ENCODE results near the gene GRIK3.
A peak's percentile ranks its signal among the peaks of the same experiment; 100 is the strongest.

Gene GRIK3

GRCh38 chr1:37036667-37037053 lies 2.3 kb upstream of the GRIK3 start:
- H3K27me3 Mint-ChIP-seq, result peaks cover 66 to 86% of the 10 kb centered on the region in 2 donors
- no peak for ATAC-seq (replicated peaks)
- H3K9me3 Mint-ChIP-seq, result no peaks in the 10 kb centered on the region

DNA sequence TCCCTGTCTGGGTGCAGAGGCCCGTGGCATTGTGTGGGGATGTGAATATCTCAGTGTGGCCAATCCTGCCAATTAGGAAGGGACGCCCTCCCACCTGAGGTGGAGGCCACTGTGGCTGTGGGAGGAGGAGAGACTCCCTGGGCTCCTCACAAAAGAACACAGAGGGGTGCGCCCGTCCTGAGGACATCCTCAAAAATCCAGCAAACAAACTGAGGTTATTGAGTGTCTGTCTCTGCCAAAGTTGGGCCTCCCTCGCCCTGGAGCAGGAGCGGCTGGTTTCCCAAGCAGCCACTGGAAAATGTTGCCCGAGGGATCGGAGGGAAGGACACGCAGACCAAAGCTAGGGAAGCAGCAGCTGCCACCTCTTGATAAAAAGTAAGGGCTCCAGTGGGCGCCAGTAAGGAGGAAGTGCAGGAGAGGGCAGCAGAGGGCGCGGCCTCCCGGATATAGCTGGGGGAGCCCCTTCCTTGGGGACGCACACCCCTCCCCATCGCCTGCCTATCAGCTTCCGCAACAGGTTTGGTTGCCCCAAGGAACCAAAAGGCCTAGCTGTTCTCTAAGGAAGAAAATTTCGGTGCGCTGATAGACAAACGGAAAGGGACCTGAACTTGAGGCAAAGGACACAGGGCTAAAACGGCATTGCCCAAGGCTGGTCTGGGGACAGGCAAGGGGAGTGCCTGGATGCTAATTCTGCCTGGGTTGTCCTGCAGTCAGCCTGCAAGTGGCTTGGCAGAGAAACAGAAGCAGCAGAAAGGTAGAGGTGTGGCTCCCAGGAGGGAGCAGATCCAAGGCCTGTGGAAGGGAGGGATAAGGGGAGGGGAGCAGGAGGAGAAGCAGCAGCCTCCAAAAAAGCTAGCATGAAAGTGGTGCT lies 1.7 kb upstream of the GRIK3 start:
- Mint-ChIP-seq H3K27ac (no peak overlapping the region), H3K9me3 (no peaks in the 10 kb centered on the region), H3K27me3 (peaks cover 71 to 85% of the 10 kb centered on the region in 2 donors), H3K4me3 (peak overlapping the region; percentile 27 to 52), H3K36me3 (no peaks in the 10 kb centered on the region), H3K4me1 (peaks cover 18 to 28% of the 10 kb centered on the region in 2 donors)
- DNase-seq (peak; percentile 48), ATAC-seq (replicated peaks) (peak; percentile 90 to 92)

More at GRCh38 chr1:37036667-37037053, 2.3 kb upstream of the GRIK3 start:
- H3K27ac Mint-ChIP-seq, result no peak overlapping the region
- no peaks in the 10 kb centered on the region for H3K36me3 Mint-ChIP-seq
- peaks cover 18 to 28% of the 10 kb centered on the region in 2 donors for H3K4me1 Mint-ChIP-seq
- DNase-seq, result no peak
- no peak overlapping the region for H3K4me3 Mint-ChIP-seq

GRCh38 chr1:37035014-37035691 lies 838 bp upstream of the GRIK3 start:
- ATAC-seq (replicated peaks), result no peak
- no peaks in the 10 kb centered on the region for H3K9me3 Mint-ChIP-seq
- peaks cover 69 to 78% of the 10 kb centered on the region in 2 donors for H3K27me3 Mint-ChIP-seq
- no peaks in the 10 kb centered on the region for H3K36me3 Mint-ChIP-seq
- H3K4me1 Mint-ChIP-seq, result peaks cover 20 to 28% of the 10 kb centered on the region in 2 donors
- H3K27ac Mint-ChIP-seq, result peak overlapping the region; percentile 59
- H3K4me3 Mint-ChIP-seq, result peak overlapping the region; percentile 49 to 55
- no peak for DNase-seq

DNA sequence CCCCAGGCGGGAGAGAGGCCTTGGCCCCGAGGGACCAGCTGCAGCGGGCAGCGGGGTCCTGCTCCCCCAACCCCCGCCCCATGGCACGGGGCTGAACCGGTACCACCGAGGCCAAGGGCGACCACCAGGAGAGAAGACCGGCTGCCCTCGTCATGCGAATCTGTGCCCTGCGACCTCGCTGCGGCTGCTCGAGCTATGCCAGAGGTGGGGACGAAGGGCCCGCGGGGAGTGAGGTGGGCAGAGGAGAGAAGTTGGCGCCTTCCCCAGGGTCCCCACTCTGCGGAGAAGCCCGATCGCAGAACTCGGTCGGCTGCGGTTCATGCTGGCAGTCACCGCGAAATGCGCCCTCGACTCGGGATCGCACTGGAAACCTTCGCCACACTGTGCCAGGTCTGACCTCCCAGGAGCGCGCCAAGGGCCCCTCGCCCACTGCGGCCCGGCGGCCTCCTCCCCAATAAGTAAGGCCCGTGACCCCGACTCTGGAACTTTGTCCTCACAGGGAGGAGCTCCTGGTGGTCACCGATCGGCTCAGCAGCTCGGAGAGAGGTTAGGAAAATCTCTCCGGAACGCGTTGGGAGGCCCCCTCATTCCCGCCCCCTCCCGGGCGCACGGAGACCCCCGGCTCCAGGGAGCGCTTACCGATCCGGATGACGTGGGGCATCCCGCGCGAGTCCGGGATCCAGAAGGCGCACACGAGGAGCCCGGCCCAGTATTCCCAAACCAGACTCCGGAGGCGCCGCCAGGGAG lies 787 bp downstream of the GRIK3 start:
- Mint-ChIP-seq H3K4me1 (peaks cover 28 to 39% of the 10 kb centered on the region in 2 donors), H3K36me3 (no peaks in the 10 kb centered on the region), H3K27ac (no peak overlapping the region), H3K9me3 (no peaks in the 10 kb centered on the region), H3K27me3 (peaks cover 58 to 63% of the 10 kb centered on the region in 2 donors), H3K4me3 (peak overlapping the region in 1 of 2 donors; percentile 34)
- ATAC-seq (replicated peaks), result no peak
- DNase-seq, result no peak

DNA sequence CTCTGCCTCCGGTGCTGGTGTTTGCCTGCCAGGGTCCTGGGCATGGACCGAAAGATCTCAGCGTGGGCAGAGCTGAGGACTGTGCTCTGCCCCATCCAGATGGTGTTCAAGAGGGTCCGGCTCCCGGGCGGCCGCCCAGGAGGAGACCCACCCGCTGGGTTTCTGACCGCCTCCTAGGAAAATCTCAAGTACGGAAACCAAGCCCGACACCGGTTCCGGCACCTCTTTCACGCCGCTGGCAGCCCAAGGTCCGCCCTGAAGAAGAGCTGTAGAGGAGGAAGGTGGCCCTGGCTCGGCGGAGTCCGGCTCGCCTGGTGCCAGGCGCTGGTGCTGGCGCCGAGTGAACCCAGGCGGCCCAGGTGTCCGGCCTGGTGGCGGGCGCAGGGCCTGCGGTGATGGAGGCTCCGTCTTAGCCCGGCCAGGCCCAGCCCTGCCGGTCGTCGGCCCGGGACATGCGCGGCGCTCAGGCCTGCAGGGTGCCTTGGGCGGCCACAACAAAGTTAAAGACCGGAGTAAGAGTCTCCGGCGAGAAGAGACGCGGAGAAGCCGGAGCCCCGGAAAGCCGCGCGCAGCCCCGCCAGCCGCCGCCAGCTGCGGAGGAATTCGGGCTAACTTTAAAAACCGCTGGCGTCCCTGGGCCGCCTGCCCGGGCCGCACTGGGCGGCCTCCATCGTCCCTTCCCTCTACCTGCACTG lies 1.5 kb downstream of the GRIK3 start:
- peak overlapping the region; percentile 79 for H3K27ac Mint-ChIP-seq
- no peak for DNase-seq

GRCh38 chr1:37031871-37032270 lies 2.4 kb downstream of the GRIK3 start:
- Mint-ChIP-seq H3K27me3 (peaks cover 56 to 62% of the 10 kb centered on the region in 2 donors), H3K36me3 (no peaks in the 10 kb centered on the region), H3K4me1 (peaks cover 28 to 39% of the 10 kb centered on the region in 2 donors), H3K9me3 (no peaks in the 10 kb centered on the region), H3K27ac (no peak overlapping the region), H3K4me3 (no peak overlapping the region)
- ATAC-seq (replicated peaks) (no peak), DNase-seq (no peak)

More for the DNA sequence above, 1.5 kb downstream of the GRIK3 start:
- no peaks in the 10 kb centered on the region for H3K36me3 Mint-ChIP-seq
- H3K4me3 Mint-ChIP-seq, result peak overlapping the region in 1 of 2 donors; percentile 29
- ATAC-seq (replicated peaks), result no peak
- H3K4me1 Mint-ChIP-seq, result peaks cover 28 to 39% of the 10 kb centered on the region in 2 donors
- H3K9me3 Mint-ChIP-seq, result no peaks in the 10 kb centered on the region
- peaks cover 56 to 62% of the 10 kb centered on the region in 2 donors for H3K27me3 Mint-ChIP-seq

DNA sequence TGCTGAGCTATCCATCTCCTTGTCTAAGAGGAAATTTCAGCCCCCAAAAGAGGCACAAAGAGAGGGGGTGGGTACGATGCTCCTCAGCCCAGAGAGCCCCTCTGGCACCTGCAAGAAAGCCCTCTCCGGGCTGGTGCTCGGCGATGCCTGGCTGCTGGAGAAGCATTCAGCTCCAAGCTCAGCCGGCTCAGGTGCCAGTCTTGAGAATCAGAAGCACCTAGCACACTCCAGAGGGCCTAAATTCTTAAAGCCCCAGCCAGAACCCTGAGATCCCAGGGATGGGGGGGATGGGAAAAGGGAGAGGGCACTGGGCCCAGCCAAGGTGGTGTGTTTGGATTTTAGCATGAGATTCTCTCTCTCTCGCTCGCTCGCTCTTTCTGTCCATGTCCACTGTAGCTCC lies 2.9 kb downstream of the GRIK3 start:
- DNase-seq (no peak), ATAC-seq (replicated peaks) (no peak)
- H3K9me3 Mint-ChIP-seq, result no peaks in the 10 kb centered on the region
- no peak overlapping the region for H3K4me3 Mint-ChIP-seq
- H3K4me1 Mint-ChIP-seq, result peaks cover 28 to 38% of the 10 kb centered on the region in 2 donors
- H3K27me3 Mint-ChIP-seq, result peaks cover 60 to 62% of the 10 kb centered on the region in 2 donors
- H3K27ac Mint-ChIP-seq, result no peak overlapping the region
- H3K36me3 Mint-ChIP-seq, result no peaks in the 10 kb centered on the region

- Mint-ChIP-seq H3K36me3 (no peaks in the 10 kb centered on the region), H3K27ac (no peak overlapping the region), H3K9me3 (no peaks in the 10 kb centered on the region), H3K4me3 (no peak overlapping the region), H3K27me3 (peaks cover 41 to 50% of the 10 kb centered on the region in 2 donors), H3K4me1 (peaks cover 13 to 17% of the 10 kb centered on the region in 2 donors)
- peak; percentile 54 for DNase-seq
- ATAC-seq (replicated peaks), result peak; percentile 92 to 97
Observed at GRCh38 chr1:37028981-37029617, 5.2 kb downstream of the GRIK3 start.

DNA sequence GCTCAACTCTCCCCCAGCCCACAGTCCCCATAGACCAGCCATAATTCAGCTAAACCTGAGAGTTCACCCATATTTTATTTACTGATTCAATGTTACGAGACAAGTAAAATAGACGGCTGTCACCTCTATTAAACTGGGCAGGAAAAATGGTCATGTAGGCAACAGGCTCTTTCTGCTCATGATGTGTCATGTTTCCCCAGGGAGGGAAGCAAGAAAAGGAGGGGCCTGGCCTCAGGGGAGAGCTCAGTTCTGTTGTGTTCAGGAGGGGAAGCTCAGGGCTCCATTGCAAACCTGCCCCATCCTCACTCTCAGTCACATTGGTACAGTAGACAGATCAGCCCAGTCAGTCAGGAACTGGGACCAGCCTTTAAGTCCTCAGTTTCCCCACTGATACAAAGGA lies 12.8 kb downstream of the GRIK3 start:
- Mint-ChIP-seq H3K4me3 (no peak overlapping the region), H3K27me3 (peaks cover 33 to 60% of the 10 kb centered on the region in 2 donors), H3K36me3 (no peaks in the 10 kb centered on the region), H3K9me3 (peaks cover 5 to 7% of the 10 kb centered on the region in 2 donors), H3K27ac (no peak overlapping the region), H3K4me1 (no peaks in the 10 kb centered on the region)
- DNase-seq, result no peak
- ATAC-seq (replicated peaks), result no peak

DNA sequence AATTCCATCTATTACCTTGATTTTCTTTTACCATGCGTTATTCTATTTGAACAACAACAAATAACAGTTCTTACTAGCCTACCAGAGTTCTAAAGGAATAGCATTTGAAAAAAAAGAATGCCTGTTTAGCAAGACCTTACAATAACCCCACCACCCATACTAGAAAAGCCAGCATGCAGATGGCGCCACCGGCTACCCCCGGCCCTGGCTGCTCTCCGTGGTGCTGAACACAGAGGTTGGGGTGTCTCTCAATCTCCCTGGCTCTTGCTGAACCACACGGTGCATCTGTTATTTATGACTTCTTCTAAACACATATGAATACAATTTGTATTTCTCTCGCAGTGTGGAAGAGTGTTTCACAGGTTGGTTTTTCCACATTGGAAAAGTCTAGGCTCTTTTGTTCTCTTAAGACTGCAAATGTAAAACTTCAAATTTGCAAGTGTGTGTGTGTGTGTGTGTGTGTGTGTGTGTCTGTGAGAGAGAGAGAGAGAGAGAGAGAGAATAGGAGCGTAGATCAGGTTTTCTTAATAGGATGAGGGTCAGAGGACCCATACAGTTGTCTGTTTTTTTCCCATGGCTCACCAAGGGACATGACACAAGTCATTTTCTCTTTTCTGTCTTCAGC lies 13.6 kb downstream of the GRIK3 start:
- Mint-ChIP-seq H3K4me1 (no peaks in the 10 kb centered on the region), H3K4me3 (no peak overlapping the region), H3K36me3 (no peaks in the 10 kb centered on the region), H3K9me3 (peaks cover 5 to 7% of the 10 kb centered on the region in 2 donors), H3K27me3 (peaks cover 33 to 57% of the 10 kb centered on the region in 2 donors), H3K27ac (no peak overlapping the region)
- ATAC-seq (replicated peaks) (no peak), DNase-seq (no peak)

- Mint-ChIP-seq H3K27ac (no peak overlapping the region), H3K4me1 (no peaks in the 10 kb centered on the region), H3K27me3 (peaks cover 43 to 62% of the 10 kb centered on the region in 2 donors), H3K36me3 (no peaks in the 10 kb centered on the region), H3K4me3 (no peak overlapping the region), H3K9me3 (peaks cover 5 to 7% of the 10 kb centered on the region in 2 donors)
- DNase-seq (no peak), ATAC-seq (replicated peaks) (no peak)
Observed at GRCh38 chr1:37018510-37018909, 15.8 kb downstream of the GRIK3 start.

GRCh38 chr1:37017720-37018119 lies 16.6 kb downstream of the GRIK3 start:
- H3K27ac Mint-ChIP-seq, result no peak overlapping the region
- DNase-seq, result no peak
- no peaks in the 10 kb centered on the region for H3K4me1 Mint-ChIP-seq
- peaks cover 47 to 62% of the 10 kb centered on the region in 2 donors for H3K27me3 Mint-ChIP-seq
- peaks cover 5 to 7% of the 10 kb centered on the region in 2 donors for H3K9me3 Mint-ChIP-seq
- no peak overlapping the region for H3K4me3 Mint-ChIP-seq
- no peak for ATAC-seq (replicated peaks)
- H3K36me3 Mint-ChIP-seq, result no peaks in the 10 kb centered on the region

DNA sequence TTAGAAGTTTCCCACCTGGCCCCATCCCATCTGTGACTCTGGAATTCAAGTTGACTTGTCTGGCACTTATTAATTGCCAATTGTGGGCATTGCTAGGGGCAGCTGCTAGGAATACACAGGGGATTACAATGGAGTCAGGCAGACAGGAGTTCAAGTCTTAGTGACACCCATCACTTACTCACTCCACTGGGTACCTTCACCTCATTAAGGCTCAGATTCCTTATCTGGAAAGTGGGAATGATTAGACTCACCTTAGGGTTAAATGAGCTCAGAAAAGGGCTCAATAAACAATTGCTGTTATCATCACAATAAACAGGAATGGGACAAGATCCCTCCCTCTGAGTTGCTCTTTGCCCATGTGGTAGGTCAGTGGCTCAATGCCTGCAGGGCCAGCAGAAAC lies 18.2 kb downstream of the GRIK3 start:
- DNase-seq, result no peak
- no peaks in the 10 kb centered on the region for H3K4me1 Mint-ChIP-seq
- H3K36me3 Mint-ChIP-seq, result no peaks in the 10 kb centered on the region
- no peak for ATAC-seq (replicated peaks)
- peaks cover 45 to 50% of the 10 kb centered on the region in 2 donors for H3K27me3 Mint-ChIP-seq
- H3K4me3 Mint-ChIP-seq, result no peak overlapping the region
- H3K9me3 Mint-ChIP-seq, result peaks cover 5 to 7% of the 10 kb centered on the region in 2 donors
- no peak overlapping the region for H3K27ac Mint-ChIP-seq

All from stimulated activated naive B cell treated with anti-CD40 and anti-IgM and Interleukin-4, amounts not matched to agents 10 μg/mL and 1 μg/mL and 100 μg/mL, for 72 hours (primary cell).